Endothelial cell of umbilical vein (primary cell): ENCODE results near the gene CASP10. TPM values are rescaled to one million over a fixed set of nuclear protein-coding genes. Genes with fewer than 3 reads are reported as not detected.

Experiments
- BruUV-seq: library from RNA; stranded (reverse); fragments of 400-500 nt; replicated peaks from 2 replicates; lab custom pipeline; 2021; lab: Mats Ljungman, UMichigan
- CTCF ChIA-PET: fragments of 300-600, 350-600 bp; sonication (Branson Sonifier 250); formaldehyde crosslinking; loops from one replicate; lab custom pipeline; 2021; ENCODE audit warnings: antibody characterized with exemption, inconsistent platforms; lab: Charles Lee
- POLR2A ChIA-PET: fragments of 300-600, 350-600 bp; sonication (Branson Sonifier 250); formaldehyde crosslinking; loops from one replicate; lab custom pipeline; 2021; ENCODE audit warnings: antibody characterized with exemption, inconsistent platforms; lab: Charles Lee
- DNase-seq: peaks from one replicate; pipeline ENCODE4 v3.0.0-alpha.2; 2011; ENCODE audit warnings: low read depth, low spot score
- FAIRE-seq: peaks from 2 replicates; lab custom pipeline; 2011; peaks lifted over from hg19 to GRCh38; lab: Jason Lieb, UNC
- H2AFZ ChIP-seq: 2 replicates; pipeline ENCODE4 v1.6.0; 2012; ENCODE audit warnings: low read depth, low read length, control low read depth, inconsistent platforms
- H3K27ac ChIP-seq: 2 replicates; pipeline ENCODE4 v1.5.1; 2011; ENCODE audit warnings: low read depth, mild to moderate bottlenecking, control low read depth, low read length, moderate library complexity; ENCODE audit not compliant: insufficient read depth
- H3K27me3 ChIP-seq, 2 experiments: 2 replicates each; pipeline versions ENCODE4 v1.6.0 to v1.6.1; 2011; ENCODE audit warnings: low read length in 2 of 2, mixed read lengths in 1 of 2; ENCODE audit not compliant: control insufficient read depth in 2 of 2, insufficient read depth in 2 of 2
- H3K36me3 ChIP-seq, 2 experiments: 2 replicates in 1 of 2; 3 replicates in 1 of 2; pipeline ENCODE4 v1.5.1; 2011; ENCODE audit warnings: low read length in 2 of 2, mild to moderate bottlenecking in 1 of 2, moderate library complexity in 1 of 2; ENCODE audit not compliant: control insufficient read depth in 2 of 2, insufficient read depth in 2 of 2; ENCODE audit errors: extremely low read depth in 1 of 2
- H3K4me1 ChIP-seq: 3 replicates; pipeline ENCODE4 v1.5.1; 2011; ENCODE audit warnings: mild to moderate bottlenecking, low read length; ENCODE audit not compliant: control insufficient read depth, insufficient read depth; ENCODE audit errors: extremely low read depth
- H3K4me2 ChIP-seq: 2 replicates; pipeline ENCODE4 v1.6.1; 2011; ENCODE audit warnings: low read length, control low read depth, mixed read lengths; ENCODE audit not compliant: insufficient read depth
- H3K4me3 ChIP-seq, 3 experiments: fragments of 200-600 bp in 1 of 3; sonication (generic), shearing (Covaris generic) in 1 of 3; replicated peaks in 1 of 3; 2 replicates each; pipeline ENCODE4 v1.5.1; 2011 to 2016; ENCODE audit warnings: control low read depth in 3 of 3, low read length in 3 of 3, mild to moderate bottlenecking in 2 of 3, inconsistent platforms in 1 of 3, low read depth in 1 of 3, moderate library complexity in 1 of 3; ENCODE audit not compliant: insufficient read depth in 1 of 3
- H3K79me2 ChIP-seq: 2 replicates; pipeline ENCODE4 v1.6.0; 2012; ENCODE audit warnings: low read length, inconsistent platforms; ENCODE audit not compliant: control insufficient read depth, insufficient read depth
- H3K9ac ChIP-seq: replicated peaks from 2 replicates; pipeline ENCODE3; 2011; ENCODE audit warnings: low read length, control low read depth; ENCODE audit not compliant: insufficient read depth; ENCODE audit errors: extremely low read depth
- H3K9me1 ChIP-seq: replicated peaks from 3 replicates; pipeline ENCODE4 v1.6.0; 2011; ENCODE audit warnings: mild to moderate bottlenecking, low read length; ENCODE audit not compliant: control insufficient read depth, insufficient read depth; ENCODE audit errors: extremely low read depth
- H3K9me3 ChIP-seq: replicated peaks from 2 replicates; pipeline ENCODE4 v1.5.1; 2012; ENCODE audit warnings: low read length, inconsistent platforms; ENCODE audit not compliant: control insufficient read depth, insufficient read depth
- H4K20me1 ChIP-seq: replicated peaks from 2 replicates; pipeline ENCODE3; 2011; ENCODE audit warnings: mild to moderate bottlenecking, low read length; ENCODE audit not compliant: control insufficient read depth, insufficient read depth; ENCODE audit errors: extremely low read depth
- CTCF ChIP-seq, 2 donors: IDR thresholded peaks; 1 replicate in 1 of 2; 2 replicates in 1 of 2; pipeline ENCODE4 v1.5.1; 2011; ENCODE audit warnings: low read length in 2 of 2, mild to moderate bottlenecking in 2 of 2, moderate library complexity in 2 of 2, control low read depth in 1 of 2, inconsistent platforms in 1 of 2, low read depth in 1 of 2; ENCODE audit not compliant: insufficient read depth in 1 of 2; ENCODE audit errors: extremely low read depth in 1 of 2
- EZH2 ChIP-seq: IDR thresholded peaks from 2 replicates; pipeline ENCODE4 v1.6.1; 2012; ENCODE audit warnings: borderline replicate concordance, low read depth, mild to moderate bottlenecking, moderate library complexity, low read length, inconsistent platforms; ENCODE audit not compliant: severe bottlenecking
- GATA2 ChIP-seq: IDR thresholded peaks from 2 replicates; pipeline ENCODE4 v1.7.0; 2011; ENCODE audit warnings: low read depth, mild to moderate bottlenecking, moderate library complexity, mixed read lengths, low read length; ENCODE audit not compliant: insufficient read length, insufficient read depth
- JUN ChIP-seq: IDR thresholded peaks from 2 replicates; pipeline ENCODE4 v1.6.1; 2011; ENCODE audit warnings: borderline replicate concordance, low read depth; ENCODE audit not compliant: insufficient read length, insufficient read depth
- MYC ChIP-seq: IDR thresholded peaks from one replicate; pipeline ENCODE4 v1.6.1; 2011; ENCODE audit warnings: mild to moderate bottlenecking, low read depth, low read length
- POLR2A ChIP-seq: IDR thresholded peaks from 2 replicates; pipeline ENCODE4 v1.6.1; 2012; ENCODE audit warnings: low read depth, mild to moderate bottlenecking, control low read depth, low read length
- POLR2AphosphoS5 ChIP-seq: IDR thresholded peaks from 2 replicates; pipeline ENCODE4 v1.6.1; 2012; ENCODE audit warnings: low read depth, mild to moderate bottlenecking, control low read depth, low read length, moderate library complexity; ENCODE audit not compliant: insufficient read depth
- dilution Hi-C: fragments of 300-500 bp; cut with MboI; formaldehyde crosslinking; loops from one replicate; pipeline ENCODE4 v1.15.0; 2019; ENCODE audit warnings: low sequenced_read_pairs; ENCODE audit not compliant: extremely low pct_ligation_motif_present
- intact Hi-C: fragments of 100-400 bp; cut with micrococcal nuclease; formaldehyde crosslinking; loops from one replicate; pipeline ENCODE4 v1.10.0; 2022
- polyA plus RNA-seq, 4 experiments: library from polyadenylated mRNA; depleted of rRNA in 3 of 4; stranded (reverse) in 3 of 4; unstranded in 1 of 4; fragments of >200 nt; gene quantifications; 2 replicates each; pipeline versions ENCODE4 v1.2.1 to v1.2.3, GENCODE V29; 2011 to 2012; ENCODE audit warnings: missing spikeins in 1 of 4
- total RNA-seq: library from RNA; stranded (reverse); gene quantifications from 2 replicates; pipeline ENCODE4 v1.2.3, GENCODE V29; 2021
- TF ChIP-seq, protein P1 (sequence below): IDR thresholded peaks from 2 replicates; pipeline ENCODE4 v1.6.1; 2011; ENCODE audit not compliant: insufficient read depth, insufficient read length

The CASP10 gene
- total and polyA plus RNA-seq, 2 donors (not counting 3 experiments of a cell fraction or from before 2014, with no cell fraction given) = 16.4 to 37.6 TPM

- Histone ChIP-seq H3K4me1 (no peaks in the 10 kb centered on the region), H3K27ac (no peak overlapping the region), H4K20me1 (no peaks in the 10 kb centered on the region), H3K27me3 (no peaks in the 10 kb centered on the region), H3K9ac (no peak overlapping the region), H3K36me3 (peaks cover under 1 to 19% of the 10 kb centered on the region in 2 experiments), H3K4me2 (no peak overlapping the region), H3K9me3 (no peaks in the 10 kb centered on the region), H3K79me2 (no peaks in the 10 kb centered on the region), H3K4me3 (no peak overlapping the region), H3K9me1 (no peaks in the 10 kb centered on the region), H2AFZ (no peak overlapping the region)
- BruUV-seq = no TSS peak
- DNase-seq = no peak
- intact Hi-C loops = no loop called here
- TF ChIP-seq, protein P1, sequence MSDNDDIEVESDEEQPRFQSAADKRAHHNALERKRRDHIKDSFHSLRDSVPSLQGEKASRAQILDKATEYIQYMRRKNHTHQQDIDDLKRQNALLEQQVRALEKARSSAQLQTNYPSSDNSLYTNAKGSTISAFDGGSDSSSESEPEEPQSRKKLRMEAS = no peak
- TF ChIP-seq CTCF (IDR thresholded peaks at IDR 0.05; ENCODE audit: extremely low read depth in 1 of 2, insufficient read depth in 1 of 2, low read depth in 1 of 2, low read length in 2 of 2) = no peak
- TF ChIP-seq MYC = no peak
- no peak for TF ChIP-seq EZH2
- TF ChIP-seq JUN = no peak
- no peak for TF ChIP-seq POLR2A
- TF ChIP-seq GATA2 = no peak
- no peak for TF ChIP-seq POLR2AphosphoS5
- no peak for FAIRE-seq
- CTCF ChIA-PET = no interaction called here
- POLR2A ChIA-PET = no interaction called here
- dilution Hi-C loops = no loop called here
Observed at GRCh38 chr2:201205515-201205849, 22.5 kb downstream of the CASP10 start.
